Upper lobe of right lung (tissue), 1 donor: ENCODE data around the gene PDE7B. TPM values are rescaled to one million over a fixed set of nuclear protein-coding genes. Genes with fewer than 3 reads are reported as not detected.

Experiments used
- ATAC-seq: fragments of 200-7000 bp; cut with Tn5 transposase; one replicate; pipeline ENCODE4 v1.9.1; 2020; ENCODE audit warnings: mild to moderate bottlenecking, moderate library complexity
- DNase-seq: peaks from one replicate; pipeline ENCODE4 v3.0.0-alpha.2; 2020
- H3K27ac ChIP-seq: fragments of 200-600 bp; one replicate; pipeline ENCODE4 v1.8.0; 2022
- H3K27me3 ChIP-seq: fragments of 200-600 bp; one replicate; pipeline ENCODE4 v1.8.0; 2022; ENCODE audit warnings: mild to moderate bottlenecking
- H3K36me3 ChIP-seq: fragments of 200-600 bp; one replicate; pipeline ENCODE4 v1.8.0; 2022
- H3K4me1 ChIP-seq: fragments of 200-600 bp; one replicate; pipeline ENCODE4 v1.8.0; 2022
- H3K4me3 ChIP-seq: fragments of 200-600 bp; one replicate; pipeline ENCODE4 v1.8.0; 2022; ENCODE audit warnings: mild to moderate bottlenecking
- H3K9me3 ChIP-seq: fragments of 200-600 bp; one replicate; pipeline ENCODE4 v1.8.0; 2022
- intact Hi-C: fragments of 100-400 bp; cut with DNase I; formaldehyde crosslinking; loops from one replicate; pipeline ENCODE4 v1.11.0; 2022
- total RNA-seq: library from RNA; stranded (reverse); fragmentation: NEBNext Ultra II Directional; extraction: Animal tissue kit (Norgen Biotek cat#: 25700); gene quantifications from one replicate; pipeline ENCODE4 v1.2.1, GENCODE V29; 2021
- TF ChIP-seq, protein P1 (sequence below): fragments of 200-600 bp; IDR thresholded peaks from one replicate; pipeline ENCODE4 v1.8.0; 2022; ENCODE audit warnings: antibody characterized with exemption
- donor health status: DM: no; HTN: yes; CAD: no; lungs with severe emphysema.

The PDE7B gene
- total RNA-seq, 1 donor from 2014 or later = 4.2 TPM

DNA sequence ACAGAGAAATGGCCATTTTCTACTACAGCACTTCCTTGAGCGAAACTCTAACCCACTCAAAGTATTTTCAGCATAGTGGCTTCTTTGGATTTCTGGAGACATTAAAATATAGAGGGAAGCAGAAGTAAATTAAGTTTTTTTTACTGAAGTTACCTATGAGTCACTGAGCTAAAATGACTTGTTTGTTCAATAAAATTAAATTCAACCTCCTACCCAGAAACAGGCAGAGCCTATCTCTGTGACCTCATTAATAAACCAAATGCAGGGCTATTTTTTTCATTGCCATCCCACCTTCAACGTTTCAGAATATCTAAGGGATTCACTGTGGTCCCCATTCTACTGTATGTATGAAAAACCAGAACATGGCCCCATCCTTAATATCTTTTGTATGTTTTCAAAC, 265.6 kb downstream of the PDE7B start:
- TF ChIP-seq, protein P1, sequence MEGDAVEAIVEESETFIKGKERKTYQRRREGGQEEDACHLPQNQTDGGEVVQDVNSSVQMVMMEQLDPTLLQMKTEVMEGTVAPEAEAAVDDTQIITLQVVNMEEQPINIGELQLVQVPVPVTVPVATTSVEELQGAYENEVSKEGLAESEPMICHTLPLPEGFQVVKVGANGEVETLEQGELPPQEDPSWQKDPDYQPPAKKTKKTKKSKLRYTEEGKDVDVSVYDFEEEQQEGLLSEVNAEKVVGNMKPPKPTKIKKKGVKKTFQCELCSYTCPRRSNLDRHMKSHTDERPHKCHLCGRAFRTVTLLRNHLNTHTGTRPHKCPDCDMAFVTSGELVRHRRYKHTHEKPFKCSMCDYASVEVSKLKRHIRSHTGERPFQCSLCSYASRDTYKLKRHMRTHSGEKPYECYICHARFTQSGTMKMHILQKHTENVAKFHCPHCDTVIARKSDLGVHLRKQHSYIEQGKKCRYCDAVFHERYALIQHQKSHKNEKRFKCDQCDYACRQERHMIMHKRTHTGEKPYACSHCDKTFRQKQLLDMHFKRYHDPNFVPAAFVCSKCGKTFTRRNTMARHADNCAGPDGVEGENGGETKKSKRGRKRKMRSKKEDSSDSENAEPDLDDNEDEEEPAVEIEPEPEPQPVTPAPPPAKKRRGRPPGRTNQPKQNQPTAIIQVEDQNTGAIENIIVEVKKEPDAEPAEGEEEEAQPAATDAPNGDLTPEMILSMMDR = no peak
- H3K27me3 ChIP-seq = no peaks in the 10 kb centered on the region
- peaks cover 6% of the 10 kb centered on the region for H3K4me1 ChIP-seq
- intact Hi-C loops = no loop called here
- no peak for ATAC-seq
- no peaks in the 10 kb centered on the region for H3K36me3 ChIP-seq
- no peak overlapping the region for H3K27ac ChIP-seq
- H3K4me3 ChIP-seq = no peak overlapping the region
- DNase-seq = no peak
- H3K9me3 ChIP-seq = no peaks in the 10 kb centered on the region

DNA sequence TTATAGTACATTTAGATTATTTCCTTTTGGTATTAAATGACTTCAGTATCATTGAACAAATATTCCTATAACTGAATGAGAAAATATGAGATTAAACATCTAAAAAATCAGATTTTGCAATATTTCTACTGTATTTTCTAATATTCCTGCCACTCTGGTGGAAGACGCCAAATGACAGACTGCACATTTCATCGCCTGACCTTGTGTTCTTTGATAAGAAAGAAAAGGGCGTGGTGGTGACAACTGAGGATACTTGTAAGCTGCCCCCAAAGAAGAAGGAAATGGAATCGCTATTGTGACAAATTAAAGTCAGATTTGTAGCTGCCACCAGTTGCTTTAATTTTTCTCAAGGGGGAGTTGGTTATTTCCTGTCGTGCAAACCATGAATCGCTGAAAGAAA, 267.3 kb downstream of the PDE7B start:
- Histone ChIP-seq H3K4me1 (peaks cover 2% of the 10 kb centered on the region), H3K27me3 (no peaks in the 10 kb centered on the region), H3K4me3 (no peak overlapping the region), H3K9me3 (no peaks in the 10 kb centered on the region), H3K36me3 (no peaks in the 10 kb centered on the region), H3K27ac (no peak overlapping the region)
- intact Hi-C loops = no loop called here
- DNase-seq (no peak), ATAC-seq (no peak)
- TF ChIP-seq, protein P1 = no peak

- DNase-seq = no peak
- H3K27me3 ChIP-seq = no peaks in the 10 kb centered on the region
- H3K4me1 ChIP-seq = peaks cover 5% of the 10 kb centered on the region
- no peaks in the 10 kb centered on the region for H3K36me3 ChIP-seq
- TF ChIP-seq, protein P1 = no peak
- ATAC-seq = no peak
- no peak overlapping the region for H3K4me3 ChIP-seq
- no peaks in the 10 kb centered on the region for H3K9me3 ChIP-seq
- intact Hi-C loops = no loop called here
- no peak overlapping the region for H3K27ac ChIP-seq
Observed at GRCh38 chr6:136123468-136123867, 272.0 kb downstream of the PDE7B start.

GRCh38 chr6:136125585-136125984, 274.1 kb downstream of the PDE7B start:
- DNase-seq = no peak
- H3K9me3 ChIP-seq = no peaks in the 10 kb centered on the region
- H3K27ac ChIP-seq = no peak overlapping the region
- H3K4me1 ChIP-seq = peaks cover 5% of the 10 kb centered on the region
- ATAC-seq = peak; percentile 58
- TF ChIP-seq, protein P1 = no peak
- no peak overlapping the region for H3K4me3 ChIP-seq
- no peaks in the 10 kb centered on the region for H3K36me3 ChIP-seq
- intact Hi-C loops = no loop called here
- H3K27me3 ChIP-seq = no peaks in the 10 kb centered on the region

DNA sequence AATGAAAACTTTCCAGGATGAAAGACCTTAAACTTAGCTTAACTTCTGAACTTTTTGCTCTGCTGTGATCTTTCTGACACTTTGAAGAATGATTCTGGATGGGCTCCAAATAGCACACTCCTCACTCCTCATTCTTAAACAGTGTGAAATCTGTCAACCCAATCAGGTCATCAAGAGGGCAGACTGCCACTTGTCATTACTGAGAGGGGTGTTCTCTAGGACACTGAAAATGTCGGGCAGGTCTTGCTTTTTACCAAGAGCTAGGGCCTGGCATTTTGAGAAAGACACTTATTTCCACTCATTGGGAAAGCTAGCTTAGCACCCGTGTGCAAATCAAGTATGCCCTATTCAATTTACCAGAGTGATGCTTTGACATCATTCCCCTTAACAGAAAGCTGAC, 276.4 kb downstream of the PDE7B start:
- H3K36me3 ChIP-seq = no peaks in the 10 kb centered on the region
- no peak for DNase-seq
- no peaks in the 10 kb centered on the region for H3K27me3 ChIP-seq
- intact Hi-C loops = no loop called here
- H3K27ac ChIP-seq = no peak overlapping the region
- H3K4me1 ChIP-seq = peaks cover 5% of the 10 kb centered on the region
- H3K4me3 ChIP-seq = no peak overlapping the region
- no peaks in the 10 kb centered on the region for H3K9me3 ChIP-seq
- TF ChIP-seq, protein P1 = no peak
- ATAC-seq = peak; percentile 40

DNA sequence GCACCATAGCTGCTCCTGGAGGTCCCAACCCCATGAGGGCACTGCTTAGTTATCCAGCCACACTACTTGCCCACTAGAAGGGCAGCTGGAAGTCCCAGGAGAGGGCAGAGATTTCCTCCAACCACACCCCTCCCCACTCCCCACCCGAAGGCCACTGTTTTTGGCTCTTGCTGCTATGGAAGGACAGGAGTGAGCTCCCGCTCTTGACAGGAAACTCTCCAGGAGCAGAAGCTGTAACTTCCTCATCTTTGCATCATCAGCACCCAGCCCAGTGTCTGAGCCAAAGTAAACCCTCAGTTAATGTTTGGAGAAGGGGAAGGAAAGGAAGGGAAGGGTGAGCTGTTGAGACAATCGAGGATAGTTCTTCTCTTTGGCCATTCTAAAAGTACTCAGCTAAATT, 277.9 kb downstream of the PDE7B start:
- peak; percentile 60 for ATAC-seq
- TF ChIP-seq, protein P1 = no peak

More for the DNA sequence above, 277.9 kb downstream of the PDE7B start:
- Histone ChIP-seq H3K9me3 (no peaks in the 10 kb centered on the region), H3K4me1 (peaks cover 5% of the 10 kb centered on the region), H3K27me3 (no peaks in the 10 kb centered on the region), H3K27ac (no peak overlapping the region), H3K36me3 (no peaks in the 10 kb centered on the region), H3K4me3 (no peak overlapping the region)
- no peak for DNase-seq
- intact Hi-C loops = no loop called here
